NCI-H146 treated with DMSO at 0.1 percent for 48 hours (cell line): ENCODE measurements around the gene KRT15.

Source experiments
- DNase-seq: peaks from one replicate; lab custom pipeline; 2025; ENCODE audit not compliant: unreplicated experiment; lab: John Stamatoyannopoulos, UW

Gene KRT15

GRCh38 chr17:41483991-41484826, 34.5 kb downstream of the KRT15 start:
- no peak for DNase-seq

DNA sequence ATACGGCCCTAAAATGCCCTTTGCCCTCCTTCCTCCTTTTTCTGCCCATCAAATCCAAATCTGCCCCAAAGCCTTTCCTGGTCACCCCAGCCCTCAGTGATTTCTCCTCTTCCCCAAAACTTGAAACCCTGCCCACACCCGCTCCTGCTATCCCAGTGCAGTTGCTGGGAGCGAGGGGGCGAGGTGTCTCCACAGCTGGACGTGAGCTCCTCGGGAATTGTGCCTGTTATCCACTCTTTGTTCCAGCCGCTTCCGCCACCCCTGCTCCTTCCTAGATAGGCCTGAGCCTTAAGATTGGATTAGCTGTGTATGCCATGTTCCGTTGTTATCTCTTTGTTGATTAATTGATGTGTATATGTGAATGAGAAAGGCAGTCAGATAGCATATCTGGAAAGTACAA, 35.2 kb downstream of the KRT15 start:
- DNase-seq = no peak

- no peak for DNase-seq
These were observed 37.7 kb downstream of the KRT15 start, which contains the start of gene KRT35 for GRCh38 chr17:41481036-41481435. TSS of gene KRT35 (minus strand) at chr17:41481151. CDS start at chr17:41481097, 54 bp downstream.

GRCh38 chr17:41480581-41480980, 38.1 kb downstream of the KRT15 start:
- no peak for DNase-seq

- DNase-seq = no peak
These were observed 38.6 kb downstream of the KRT15 start for GRCh38 chr17:41480136-41480535.

DNA sequence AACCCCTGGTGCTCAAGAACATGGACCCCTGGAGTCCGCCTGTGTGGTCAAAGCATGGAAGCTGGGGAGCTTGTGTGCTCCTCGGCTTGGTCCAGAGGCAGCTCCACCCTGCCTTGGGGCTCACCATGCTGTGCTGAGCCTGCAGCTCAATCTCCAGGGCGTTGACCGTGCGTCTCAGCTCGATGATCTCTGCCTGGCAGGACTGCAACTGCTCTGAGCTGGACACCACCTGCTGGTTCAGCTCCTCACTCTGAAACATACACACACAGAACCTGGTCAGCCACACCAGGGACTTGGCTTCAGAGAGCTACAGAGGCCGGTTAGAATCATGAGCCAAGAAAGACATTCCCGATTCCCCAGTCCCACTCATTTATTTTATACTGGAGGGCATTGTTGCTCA, 40.5 kb downstream of the KRT15 start:
- no peak for DNase-seq

- DNase-seq = no peak
These were observed 41.5 kb downstream of the KRT15 start for GRCh38 chr17:41476866-41477815.

- no peak for DNase-seq
These were observed 43.3 kb downstream of the KRT15 start for GRCh38 chr17:41475421-41475820.

DNA sequence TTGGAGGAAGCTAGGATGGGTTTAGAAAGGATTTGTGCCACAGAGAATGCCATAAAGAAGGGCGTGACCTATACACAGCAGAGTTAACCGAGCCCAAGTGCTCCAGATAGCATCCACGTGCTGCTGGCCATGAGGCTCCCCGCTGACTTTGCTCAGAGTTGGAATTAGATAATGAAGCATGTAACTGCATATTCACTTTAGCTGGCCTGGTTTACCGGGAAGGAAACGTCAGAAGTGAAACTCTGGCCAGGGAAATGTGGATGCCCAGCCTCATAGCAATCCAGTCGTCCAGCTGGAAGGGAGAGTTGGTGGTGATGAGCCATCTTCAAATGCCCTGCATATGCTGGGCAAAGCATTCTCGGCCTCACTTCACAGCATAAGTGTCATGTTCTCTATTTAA, 43.8 kb downstream of the KRT15 start:
- DNase-seq = no peak

DNA sequence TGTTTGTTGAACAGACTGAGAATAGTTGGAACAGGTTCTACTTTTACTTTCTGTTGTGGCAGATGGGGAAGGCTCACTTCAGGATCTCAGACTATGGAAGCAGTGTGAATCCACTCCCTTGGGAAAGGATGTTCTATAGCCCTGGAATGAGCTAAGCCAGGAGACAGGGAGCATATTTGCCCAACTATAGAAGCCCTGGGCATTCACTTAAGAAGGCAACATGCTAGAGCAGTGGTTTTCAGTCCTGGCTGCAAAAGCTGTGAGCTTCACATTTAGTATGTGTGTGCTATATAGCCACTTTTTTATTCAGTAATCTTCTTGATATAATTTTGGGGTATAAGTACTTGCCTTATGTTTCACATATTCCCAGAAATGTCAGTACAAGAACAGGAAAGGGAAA, 50.3 kb downstream of the KRT15 start:
- DNase-seq = no peak

- no peak for DNase-seq
These were observed 51.1 kb downstream of the KRT15 start for GRCh38 chr17:41467561-41467960.

GRCh38 chr17:41466988-41467387, 51.7 kb downstream of the KRT15 start, which contains the start of gene KRT32:
TSS of gene KRT32 (minus strand) at chr17:41467386. CDS start at chr17:41467325, 61 bp downstream.
- DNase-seq = no peak

GRCh38 chr17:41464682-41465081, 54.0 kb downstream of the KRT15 start:
- DNase-seq = no peak

GRCh38 chr17:41464173-41464572, 54.5 kb downstream of the KRT15 start:
- DNase-seq = no peak

DNA sequence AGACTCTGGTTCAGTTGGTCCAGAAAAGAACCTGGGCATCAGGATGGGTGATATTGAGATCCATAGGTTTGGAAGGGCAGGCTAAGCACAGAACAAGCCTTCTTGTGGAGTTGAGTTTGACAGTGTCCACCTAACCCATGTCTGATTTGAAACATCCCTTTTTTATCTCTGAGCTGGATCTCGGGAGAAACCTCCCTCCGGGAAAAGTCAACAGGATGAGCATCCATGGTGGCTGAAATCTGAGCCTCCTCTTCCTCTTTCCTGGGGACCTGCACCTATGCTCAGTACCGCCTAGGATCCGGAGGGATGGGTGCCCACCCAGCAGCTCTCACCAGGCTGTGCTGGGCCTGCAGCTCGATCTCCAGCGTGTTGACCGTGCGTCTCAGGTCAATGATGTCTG, 54.9 kb downstream of the KRT15 start:
- no peak for DNase-seq
